Measurements from ENCODE around the gene C2CD4B.

C2CD4B gene

GRCh38 chr15:62141200-62141599 is 23.9 kb downstream of the C2CD4B start:
- H4K91ac ChIP-seq (ENCODE audit: low read depth, low read length, poor library complexity): no peak overlapping the region

GRCh38 chr15:62138124-62138523 is 27.0 kb downstream of the C2CD4B start:
- Histone ChIP-seq H3K79me1 (ENCODE audit: low read depth, low read length) (peaks cover 1% of the 10 kb centered on the region), H3K9me3 (replicated peaks in 1 of 2; ENCODE audit: control insufficient read depth in 2 of 2, insufficient read depth in 1 of 2, low read depth in 1 of 2, low read length in 2 of 2) (no peaks in the 10 kb centered on the region), H2BK15ac (ENCODE audit: low read length) (no peak overlapping the region), H2BK120ac (ENCODE audit: low read depth, low read length) (no peak overlapping the region), H4K8ac (ENCODE audit: low read depth, low read length) (no peak overlapping the region), H3K4me3 (ENCODE audit: low read length in 2 of 2) (no peak overlapping the region), H3K9ac (ENCODE audit: low read depth, low read length, poor library complexity) (no peak overlapping the region), H3K14ac (ENCODE audit: low read length) (no peak overlapping the region), H2BK12ac (ENCODE audit: low read length) (no peak overlapping the region), H2BK5ac (ENCODE audit: low read length) (no peak overlapping the region), H3K27me3 (ENCODE audit: control insufficient read depth in 3 of 3, insufficient read depth in 3 of 3, low read depth in 1 of 3, low read length in 3 of 3) (peaks cover 0 to 2% (median 0%) of the 10 kb centered on the region in 3 experiments), H2AK5ac (ENCODE audit: low read depth, low read length) (no peak overlapping the region), H3K27ac (replicated peaks; ENCODE audit: low read length) (no peak overlapping the region), H4K91ac (ENCODE audit: low read depth, low read length, poor library complexity) (no peak overlapping the region), H3K4ac (ENCODE audit: low read length) (no peak overlapping the region), H3K4me2 (ENCODE audit: insufficient read depth, low read length, poor library complexity, severe bottlenecking) (no peak overlapping the region), H3K18ac (ENCODE audit: low read length) (no peak overlapping the region), H3K23ac (ENCODE audit: low read depth, low read length, poor library complexity) (no peak overlapping the region), H3K36me3 (replicated peaks in 1 of 2; ENCODE audit: control insufficient read depth in 2 of 2, insufficient read depth in 2 of 2, low read length in 2 of 2) (no peaks in the 10 kb centered on the region), H2AFZ (ENCODE audit: low read length) (no peak overlapping the region), H3K4me1 (ENCODE audit: control insufficient read depth in 2 of 2, insufficient read depth in 1 of 2, low read depth in 1 of 2, low read length in 2 of 2) (no peaks in the 10 kb centered on the region)
- WGBS, 2 donors (ENCODE audit: extremely low coverage in 2 of 2, insufficient read length in 2 of 2, insufficient replicate concordance in 1 of 2): no CpG with 5 or more reads among the region's 5 CpGs
- no peak for DNase-seq (ENCODE audit: low spot score)

More at GRCh38 chr15:62141200-62141599, 23.9 kb downstream of the C2CD4B start:
- Histone ChIP-seq H3K9me3 (replicated peaks in 1 of 2; ENCODE audit: control insufficient read depth in 2 of 2, insufficient read depth in 1 of 2, low read depth in 1 of 2, low read length in 2 of 2) (no peaks in the 10 kb centered on the region), H3K79me1 (ENCODE audit: low read depth, low read length) (peaks cover 1% of the 10 kb centered on the region), H3K36me3 (replicated peaks in 1 of 2; ENCODE audit: control insufficient read depth in 2 of 2, insufficient read depth in 2 of 2, low read length in 2 of 2) (no peaks in the 10 kb centered on the region), H3K9ac (ENCODE audit: low read depth, low read length, poor library complexity) (no peak overlapping the region), H2AFZ (ENCODE audit: low read length) (no peak overlapping the region), H3K27ac (replicated peaks; ENCODE audit: low read length) (no peak overlapping the region), H2BK15ac (ENCODE audit: low read length) (no peak overlapping the region), H3K18ac (ENCODE audit: low read length) (no peak overlapping the region), H3K27me3 (ENCODE audit: control insufficient read depth in 3 of 3, insufficient read depth in 3 of 3, low read depth in 1 of 3, low read length in 3 of 3) (peaks cover 0 to 2% (median 0%) of the 10 kb centered on the region in 3 experiments), H3K14ac (ENCODE audit: low read length) (no peak overlapping the region), H2BK12ac (ENCODE audit: low read length) (no peak overlapping the region), H3K4me1 (ENCODE audit: control insufficient read depth in 2 of 2, insufficient read depth in 1 of 2, low read depth in 1 of 2, low read length in 2 of 2) (no peaks in the 10 kb centered on the region), H3K23ac (ENCODE audit: low read depth, low read length, poor library complexity) (no peak overlapping the region), H2AK5ac (ENCODE audit: low read depth, low read length) (no peak overlapping the region), H3K4me2 (ENCODE audit: insufficient read depth, low read length, poor library complexity, severe bottlenecking) (no peak overlapping the region), H2BK5ac (ENCODE audit: low read length) (no peak overlapping the region), H3K4ac (ENCODE audit: low read length) (no peak overlapping the region), H2BK120ac (ENCODE audit: low read depth, low read length) (no peak overlapping the region), H4K8ac (ENCODE audit: low read depth, low read length) (no peak overlapping the region), H3K4me3 (ENCODE audit: low read length in 2 of 2) (no peak overlapping the region)
- no peak for DNase-seq (ENCODE audit: low spot score)
- no CpG with 5 or more reads among the region's 1 CpG for WGBS, 2 donors (ENCODE audit: extremely low coverage in 2 of 2, insufficient read length in 2 of 2, insufficient replicate concordance in 1 of 2)

- H3K4me3 ChIP-seq (ENCODE audit: low read length in 2 of 2): no peak overlapping the region
- H3K9me3 ChIP-seq (replicated peaks in 1 of 2; ENCODE audit: control insufficient read depth in 2 of 2, insufficient read depth in 1 of 2, low read depth in 1 of 2, low read length in 2 of 2): no peaks in the 10 kb centered on the region
- DNase-seq (ENCODE audit: low spot score): no peak
- no peak overlapping the region for H2BK15ac ChIP-seq (ENCODE audit: low read length)
- no peak overlapping the region for H2AK5ac ChIP-seq (ENCODE audit: low read depth, low read length)
- H3K9ac ChIP-seq (ENCODE audit: low read depth, low read length, poor library complexity): no peak overlapping the region
- H3K36me3 ChIP-seq (replicated peaks in 1 of 2; ENCODE audit: control insufficient read depth in 2 of 2, insufficient read depth in 2 of 2, low read length in 2 of 2): no peaks in the 10 kb centered on the region
- no peak overlapping the region for H2BK5ac ChIP-seq (ENCODE audit: low read length)
- H4K91ac ChIP-seq (ENCODE audit: low read depth, low read length, poor library complexity): no peak overlapping the region
- no CpG with 5 or more reads among the region's 3 CpGs for WGBS, 2 donors (ENCODE audit: extremely low coverage in 2 of 2, insufficient read length in 2 of 2, insufficient replicate concordance in 1 of 2)
- H3K4me1 ChIP-seq (ENCODE audit: control insufficient read depth in 2 of 2, insufficient read depth in 1 of 2, low read depth in 1 of 2, low read length in 2 of 2): no peaks in the 10 kb centered on the region
- no peak overlapping the region for H2AFZ ChIP-seq (ENCODE audit: low read length)
- peaks cover 0 to 2% (median 0%) of the 10 kb centered on the region in 3 experiments for H3K27me3 ChIP-seq (ENCODE audit: control insufficient read depth in 3 of 3, insufficient read depth in 3 of 3, low read depth in 1 of 3, low read length in 3 of 3)
- H3K23ac ChIP-seq (ENCODE audit: low read depth, low read length, poor library complexity): no peak overlapping the region
- no peak overlapping the region for H3K4me2 ChIP-seq (ENCODE audit: insufficient read depth, low read length, poor library complexity, severe bottlenecking)
- no peak overlapping the region for H2BK120ac ChIP-seq (ENCODE audit: low read depth, low read length)
- no peak overlapping the region for H4K8ac ChIP-seq (ENCODE audit: low read depth, low read length)
- no peak overlapping the region for H3K18ac ChIP-seq (ENCODE audit: low read length)
- peak overlapping the region; percentile 61 for H3K14ac ChIP-seq (ENCODE audit: low read length)
- H3K79me1 ChIP-seq (ENCODE audit: low read depth, low read length): peaks cover 1% of the 10 kb centered on the region
- no peak overlapping the region for H3K4ac ChIP-seq (ENCODE audit: low read length)
- no peak overlapping the region for H2BK12ac ChIP-seq (ENCODE audit: low read length)
- no peak overlapping the region for H3K27ac ChIP-seq (replicated peaks; ENCODE audit: low read length)
Observed at GRCh38 chr15:62136911-62137865, 27.9 kb downstream of the C2CD4B start.

- H2BK12ac ChIP-seq (ENCODE audit: low read length): no peak overlapping the region
- H2BK120ac ChIP-seq (ENCODE audit: low read depth, low read length): no peak overlapping the region
- no peaks in the 10 kb centered on the region for H3K4me1 ChIP-seq (ENCODE audit: control insufficient read depth in 2 of 2, insufficient read depth in 1 of 2, low read depth in 1 of 2, low read length in 2 of 2)
- no peak overlapping the region for H3K9ac ChIP-seq (ENCODE audit: low read depth, low read length, poor library complexity)
- WGBS, 2 donors (ENCODE audit: extremely low coverage in 2 of 2, insufficient read length in 2 of 2, insufficient replicate concordance in 1 of 2): no CpG with 5 or more reads among the region's 9 CpGs
- no peak overlapping the region for H3K18ac ChIP-seq (ENCODE audit: low read length)
- no peak overlapping the region for H4K8ac ChIP-seq (ENCODE audit: low read depth, low read length)
- H2BK5ac ChIP-seq (ENCODE audit: low read length): no peak overlapping the region
- H2AK5ac ChIP-seq (ENCODE audit: low read depth, low read length): no peak overlapping the region
- no peak overlapping the region for H3K14ac ChIP-seq (ENCODE audit: low read length)
- no peak for DNase-seq (ENCODE audit: low spot score)
- H4K91ac ChIP-seq (ENCODE audit: low read depth, low read length, poor library complexity): no peak overlapping the region
- no peak overlapping the region for H3K27ac ChIP-seq (replicated peaks; ENCODE audit: low read length)
- no peaks in the 10 kb centered on the region for H3K36me3 ChIP-seq (replicated peaks in 1 of 2; ENCODE audit: control insufficient read depth in 2 of 2, insufficient read depth in 2 of 2, low read length in 2 of 2)
- H3K4me3 ChIP-seq (ENCODE audit: low read length in 2 of 2): no peak overlapping the region
- H3K4me2 ChIP-seq (ENCODE audit: insufficient read depth, low read length, poor library complexity, severe bottlenecking): no peak overlapping the region
- no peak overlapping the region for H2BK15ac ChIP-seq (ENCODE audit: low read length)
- H3K79me1 ChIP-seq (ENCODE audit: low read depth, low read length): no peaks in the 10 kb centered on the region
- H3K9me3 ChIP-seq (replicated peaks in 1 of 2; ENCODE audit: control insufficient read depth in 2 of 2, insufficient read depth in 1 of 2, low read depth in 1 of 2, low read length in 2 of 2): no peaks in the 10 kb centered on the region
- no peak overlapping the region for H2AFZ ChIP-seq (ENCODE audit: low read length)
- no peak overlapping the region for H3K23ac ChIP-seq (ENCODE audit: low read depth, low read length, poor library complexity)
- no peak overlapping the region for H3K4ac ChIP-seq (ENCODE audit: low read length)
- peaks cover 0 to 2% (median 0%) of the 10 kb centered on the region in 3 experiments for H3K27me3 ChIP-seq (ENCODE audit: control insufficient read depth in 3 of 3, insufficient read depth in 3 of 3, low read depth in 1 of 3, low read length in 3 of 3)
Observed at GRCh38 chr15:62135532-62136134, 29.5 kb downstream of the C2CD4B start.
